ENCODE measurements around the gene PARVG.

GRCh38 chr22:44160421-44160820 lies 20.3 kb upstream of the PARVG start:
- TF ChIP-seq, protein P1, sequence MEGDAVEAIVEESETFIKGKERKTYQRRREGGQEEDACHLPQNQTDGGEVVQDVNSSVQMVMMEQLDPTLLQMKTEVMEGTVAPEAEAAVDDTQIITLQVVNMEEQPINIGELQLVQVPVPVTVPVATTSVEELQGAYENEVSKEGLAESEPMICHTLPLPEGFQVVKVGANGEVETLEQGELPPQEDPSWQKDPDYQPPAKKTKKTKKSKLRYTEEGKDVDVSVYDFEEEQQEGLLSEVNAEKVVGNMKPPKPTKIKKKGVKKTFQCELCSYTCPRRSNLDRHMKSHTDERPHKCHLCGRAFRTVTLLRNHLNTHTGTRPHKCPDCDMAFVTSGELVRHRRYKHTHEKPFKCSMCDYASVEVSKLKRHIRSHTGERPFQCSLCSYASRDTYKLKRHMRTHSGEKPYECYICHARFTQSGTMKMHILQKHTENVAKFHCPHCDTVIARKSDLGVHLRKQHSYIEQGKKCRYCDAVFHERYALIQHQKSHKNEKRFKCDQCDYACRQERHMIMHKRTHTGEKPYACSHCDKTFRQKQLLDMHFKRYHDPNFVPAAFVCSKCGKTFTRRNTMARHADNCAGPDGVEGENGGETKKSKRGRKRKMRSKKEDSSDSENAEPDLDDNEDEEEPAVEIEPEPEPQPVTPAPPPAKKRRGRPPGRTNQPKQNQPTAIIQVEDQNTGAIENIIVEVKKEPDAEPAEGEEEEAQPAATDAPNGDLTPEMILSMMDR (IDR thresholded peaks at IDR 0.05; ENCODE audit: low read depth, low read length), result no peak
- TF ChIP-seq POLR2A (IDR thresholded peaks at IDR 0.05; ENCODE audit: extremely low read depth, insufficient read length) (no peak), MAX (IDR thresholded peaks at IDR 0.05; ENCODE audit: low read depth, low read length) (no peak), MYC (IDR thresholded peaks at IDR 0.05; ENCODE audit: low read depth, low read length) (no peak)

Data from NB4 (cell line).